ENCODE data around the gene PARD3. TPM values are rescaled to one million over a fixed set of nuclear protein-coding genes. Genes with fewer than 3 reads are reported as not detected.

PARD3 gene
- total and polyA plus RNA-seq, 2 experiments from 2014 or later = 6.3 to 21.2 TPM

DNA sequence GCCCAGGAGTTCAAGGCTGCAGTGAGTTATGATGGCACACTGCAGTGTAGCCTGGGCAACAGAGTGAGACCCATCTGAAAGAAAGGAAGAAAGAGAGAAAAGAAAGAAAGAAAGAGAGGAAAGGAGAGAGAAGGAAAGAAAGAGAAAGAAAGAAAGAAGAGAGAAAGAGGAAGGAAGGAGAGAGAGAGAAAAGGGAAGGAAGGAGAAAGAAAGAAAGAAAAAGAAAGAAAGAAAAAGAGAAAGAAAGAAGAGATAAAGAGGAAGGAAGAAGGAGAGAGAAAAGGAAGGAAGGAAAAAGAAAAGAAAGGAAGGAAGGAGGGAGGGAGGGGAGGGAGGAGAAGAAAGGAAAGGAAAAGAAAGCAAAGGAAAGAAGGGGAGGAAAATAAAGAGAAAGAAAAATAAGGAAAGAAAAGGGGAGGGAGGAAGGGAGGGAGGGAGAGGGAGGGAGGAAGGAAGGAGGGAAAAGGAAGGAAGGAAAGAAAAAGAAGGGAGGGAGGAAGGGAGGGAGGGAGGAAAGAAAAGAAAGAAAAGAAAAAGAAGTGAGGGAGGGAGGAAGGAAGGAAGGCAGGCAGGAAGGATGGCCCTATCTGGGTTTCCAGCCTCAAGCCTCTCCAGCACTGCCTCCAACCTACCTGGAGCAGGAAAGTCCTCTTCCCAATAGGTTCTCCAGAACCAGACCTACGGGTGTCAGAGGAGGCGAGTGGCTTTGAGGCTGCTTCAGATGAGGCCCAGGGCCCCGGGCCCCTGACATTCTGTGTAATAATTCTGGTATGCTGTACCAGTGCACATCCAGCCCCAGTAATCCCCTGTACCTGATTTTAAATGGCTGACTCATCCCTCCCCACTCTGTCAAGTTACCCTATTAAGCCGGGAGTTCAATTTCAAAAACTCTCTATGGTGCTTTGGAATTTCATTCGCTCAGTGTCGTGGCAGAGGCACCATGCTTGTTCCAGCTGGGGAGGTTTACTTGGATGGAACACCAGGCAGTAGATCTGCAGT is 6.8 kb upstream of the PARD3 start:
- in situ Hi-C loops (cut with MboI) = no loop called here
- no peaks in the 10 kb centered on the region for H3F3A ChIP-seq (ENCODE audit: insufficient read depth)
- 63 to 71% methylated on average over 6 of the region's 6 CpGs for WGBS, 2 experiments (ENCODE audit: low coverage in 1 of 2, low lambda C conversion rate in 2 of 2, missing lambda C conversion rate in 2 of 2)
- no peaks in the 10 kb centered on the region for H3K9me3 ChIP-seq (ENCODE audit: low read depth)
- no peaks in the 10 kb centered on the region for H3K36me3 ChIP-seq (ENCODE audit: low read depth)
- H4K20me1 ChIP-seq (ENCODE audit: insufficient read depth) = no peaks in the 10 kb centered on the region
- no peaks in the 10 kb centered on the region for H3K9me2 ChIP-seq (ENCODE audit: insufficient read depth)
- no peak overlapping the region for H2AFZ ChIP-seq
- no peak overlapping the region for H3K4me2 ChIP-seq (ENCODE audit: unreplicated experiment)
- no peaks in the 10 kb centered on the region for H3K79me2 ChIP-seq (ENCODE audit: insufficient read depth)
- TF ChIP-seq EZH2 (IDR thresholded peaks at IDR 0.05; ENCODE audit: insufficient read depth, poor library complexity, severe bottlenecking) (no peak), EZH2phosphoT487 (IDR thresholded peaks at IDR 0.05; ENCODE audit: insufficient read depth, low read depth) (no peak)
- no peaks in the 10 kb centered on the region for H3K4me1 ChIP-seq (ENCODE audit: insufficient read depth)
- DNase-seq = no peak
- no peaks in the 10 kb centered on the region for H3K27me3 ChIP-seq (replicated peaks; ENCODE audit: insufficient read depth)
- no peak overlapping the region for H3K4me3 ChIP-seq
- no peak overlapping the region for H3K27ac ChIP-seq
- H3K9ac ChIP-seq = no peak overlapping the region

DNA sequence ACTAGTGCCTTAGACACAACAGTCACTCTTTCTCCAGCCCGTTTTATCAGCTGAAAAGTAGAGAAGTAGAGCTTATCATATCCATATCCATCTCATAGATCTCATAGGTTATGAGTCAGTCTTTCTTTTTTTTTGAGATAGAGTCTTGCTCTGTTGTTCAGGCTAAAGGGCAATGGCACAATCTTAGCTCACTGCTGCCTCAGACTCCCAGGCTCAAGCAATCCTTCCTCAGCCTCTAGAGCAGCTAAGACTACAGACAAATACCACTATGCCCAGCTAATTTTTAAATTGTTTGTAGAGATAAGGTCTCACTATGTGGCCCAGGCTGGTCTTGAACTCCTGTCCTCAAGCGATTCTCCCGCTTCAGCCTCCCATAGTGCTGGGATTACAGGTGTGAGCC is 2.5 kb upstream of the PARD3 start:
- no peaks in the 10 kb centered on the region for H3K36me3 ChIP-seq (ENCODE audit: low read depth)
- peaks cover 12% of the 10 kb centered on the region for H3K4me1 ChIP-seq (ENCODE audit: insufficient read depth)
- no peaks in the 10 kb centered on the region for H3K9me2 ChIP-seq (ENCODE audit: insufficient read depth)
- no peak overlapping the region for H3K27ac ChIP-seq
- no peak overlapping the region for H3K9ac ChIP-seq
- H3K27me3 ChIP-seq (replicated peaks; ENCODE audit: insufficient read depth) = no peaks in the 10 kb centered on the region
- TF ChIP-seq EZH2phosphoT487 (IDR thresholded peaks at IDR 0.05; ENCODE audit: insufficient read depth, low read depth) (no peak), EZH2 (IDR thresholded peaks at IDR 0.05; ENCODE audit: insufficient read depth, poor library complexity, severe bottlenecking) (no peak)
- in situ Hi-C loops (cut with MboI) = loop anchor here (10.0 kb wide), 1 partner anchor 133 kb away; no protein-coding TSS in a partner anchor
- no peak overlapping the region for H3K4me2 ChIP-seq (ENCODE audit: unreplicated experiment)
- peaks cover 17% of the 10 kb centered on the region for H3F3A ChIP-seq (ENCODE audit: insufficient read depth)
- H3K9me3 ChIP-seq (ENCODE audit: low read depth) = no peaks in the 10 kb centered on the region
- no peaks in the 10 kb centered on the region; the same call in 1 of the 2 replicates for H4K20me1 ChIP-seq (ENCODE audit: insufficient read depth)
- H3K4me3 ChIP-seq = no peak overlapping the region
- no peak overlapping the region for H2AFZ ChIP-seq
- H3K79me2 ChIP-seq (ENCODE audit: insufficient read depth) = peaks cover 12% of the 10 kb centered on the region
- no peak for DNase-seq
- WGBS, 2 experiments (ENCODE audit: low coverage in 1 of 2, low lambda C conversion rate in 2 of 2, missing lambda C conversion rate in 2 of 2) = 90 to 92% methylated on average over 3 of the region's 3 CpGs

DNA sequence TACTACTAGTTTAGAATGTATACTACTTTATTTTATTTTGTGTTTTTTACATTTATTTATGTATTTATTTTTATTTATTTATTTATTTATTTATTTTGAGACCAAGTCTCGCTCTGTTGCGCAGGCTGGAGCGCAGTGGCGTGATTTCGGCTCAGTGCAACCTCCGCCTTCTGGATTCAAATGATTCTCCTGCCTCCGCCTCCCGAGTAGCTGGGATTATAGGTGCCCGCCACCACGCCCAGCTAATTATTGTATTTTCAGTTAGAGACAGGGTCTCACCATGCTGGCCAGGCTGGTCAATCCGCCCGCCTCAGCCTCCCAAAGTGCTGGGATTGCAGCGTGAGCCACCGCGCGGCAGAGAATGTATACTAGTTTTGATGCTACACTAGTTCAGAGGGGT is 2.0 kb upstream of the PARD3 start:
- Histone ChIP-seq H3K4me2 (ENCODE audit: unreplicated experiment) (no peak overlapping the region), H3K79me2 (ENCODE audit: insufficient read depth) (peaks cover 17% of the 10 kb centered on the region), H3K4me1 (ENCODE audit: insufficient read depth) (peaks cover 17% of the 10 kb centered on the region), H3K4me3 (no peak overlapping the region), H3K9me3 (ENCODE audit: low read depth) (no peaks in the 10 kb centered on the region), H3K9me2 (ENCODE audit: insufficient read depth) (no peaks in the 10 kb centered on the region), H4K20me1 (ENCODE audit: insufficient read depth) (no peaks in the 10 kb centered on the region; the same call in 1 of the 2 replicates), H3K36me3 (ENCODE audit: low read depth) (no peaks in the 10 kb centered on the region), H3K27ac (no peak overlapping the region), H3F3A (ENCODE audit: insufficient read depth) (peaks cover 17% of the 10 kb centered on the region), H3K9ac (no peak overlapping the region), H2AFZ (no peak overlapping the region), H3K27me3 (replicated peaks; ENCODE audit: insufficient read depth) (no peaks in the 10 kb centered on the region)
- DNase-seq = no peak
- WGBS, 2 experiments (ENCODE audit: low coverage in 1 of 2, low lambda C conversion rate in 2 of 2, missing lambda C conversion rate in 2 of 2) = 97 to 99% methylated on average over 16 of the region's 16 CpGs
- in situ Hi-C loops (cut with MboI) = loop anchor here (10.0 kb wide), 1 partner anchor 132 kb away; no protein-coding TSS in a partner anchor
- no peak for TF ChIP-seq EZH2 (IDR thresholded peaks at IDR 0.05; ENCODE audit: insufficient read depth, poor library complexity, severe bottlenecking)
- no peak for TF ChIP-seq EZH2phosphoT487 (IDR thresholded peaks at IDR 0.05; ENCODE audit: insufficient read depth, low read depth)

DNA sequence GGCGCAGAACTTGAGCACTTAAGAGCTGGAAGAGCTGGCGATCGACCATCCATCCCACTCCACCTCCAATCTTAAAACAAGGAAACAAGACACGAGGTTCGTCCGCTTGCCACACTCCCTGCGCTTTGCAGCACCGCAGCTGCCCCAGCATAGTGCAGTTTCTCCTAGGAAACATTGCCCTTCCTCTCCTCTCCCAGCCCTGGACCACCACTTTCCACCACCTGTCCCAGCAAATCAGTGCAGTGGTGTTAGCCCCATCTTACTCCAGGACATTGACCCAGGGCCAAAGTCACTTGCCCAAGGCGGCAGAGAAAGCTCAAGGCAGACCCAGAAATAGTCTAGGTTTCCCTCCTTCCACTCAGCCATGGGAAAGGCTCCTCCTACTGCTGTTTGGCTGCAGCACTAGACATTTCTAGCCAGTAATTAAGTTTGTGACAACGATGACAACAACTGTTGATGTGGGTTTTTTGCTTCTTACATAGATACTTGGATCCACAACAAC is 1.5 kb upstream of the PARD3 start:
- H3F3A ChIP-seq (ENCODE audit: insufficient read depth) = peaks cover 22% of the 10 kb centered on the region
- peak overlapping the region; percentile 65 for H2AFZ ChIP-seq
- H3K4me3 ChIP-seq = peak overlapping the region; percentile 79
- H3K27me3 ChIP-seq (replicated peaks; ENCODE audit: insufficient read depth) = no peaks in the 10 kb centered on the region
- H3K4me2 ChIP-seq (ENCODE audit: unreplicated experiment) = peak overlapping the region; percentile 81
- no peaks in the 10 kb centered on the region for H3K9me2 ChIP-seq (ENCODE audit: insufficient read depth)
- no peaks in the 10 kb centered on the region for H3K36me3 ChIP-seq (ENCODE audit: low read depth)
- no peaks in the 10 kb centered on the region for H3K9me3 ChIP-seq (ENCODE audit: low read depth)
- peaks cover 22% of the 10 kb centered on the region for H3K4me1 ChIP-seq (ENCODE audit: insufficient read depth)
- no peak for TF ChIP-seq EZH2phosphoT487 (IDR thresholded peaks at IDR 0.05; ENCODE audit: insufficient read depth, low read depth)
- no peak for TF ChIP-seq EZH2 (IDR thresholded peaks at IDR 0.05; ENCODE audit: insufficient read depth, poor library complexity, severe bottlenecking)
- no peak overlapping the region for H3K27ac ChIP-seq
- in situ Hi-C loops (cut with MboI) = loop anchor here (10.0 kb wide), 1 partner anchor 132 kb away; no protein-coding TSS in a partner anchor
- H3K9ac ChIP-seq = no peak overlapping the region
- no peaks in the 10 kb centered on the region; the same call in 1 of the 2 replicates for H4K20me1 ChIP-seq (ENCODE audit: insufficient read depth)
- 5 to 9% methylated on average over 10 of the region's 10 CpGs for WGBS, 2 experiments (ENCODE audit: low coverage in 1 of 2, low lambda C conversion rate in 2 of 2, missing lambda C conversion rate in 2 of 2)
- DNase-seq = peak; percentile 60
- H3K79me2 ChIP-seq (ENCODE audit: insufficient read depth) = peaks cover 22% of the 10 kb centered on the region
